SH-SY5Y (cell line): ENCODE measurements around the gene COPG2.

Source experiments
- GATA2 ChIP-seq: IDR thresholded peaks from 2 replicates; pipeline ENCODE4 v1.6.1; 2011; ENCODE audit warnings: mild to moderate bottlenecking, low read depth, low read length
- GATA3 ChIP-seq: IDR thresholded peaks from 2 replicates; pipeline ENCODE4 v1.6.1; 2011; ENCODE audit warnings: low read depth, mild to moderate bottlenecking, low read length, moderate library complexity

DNA sequence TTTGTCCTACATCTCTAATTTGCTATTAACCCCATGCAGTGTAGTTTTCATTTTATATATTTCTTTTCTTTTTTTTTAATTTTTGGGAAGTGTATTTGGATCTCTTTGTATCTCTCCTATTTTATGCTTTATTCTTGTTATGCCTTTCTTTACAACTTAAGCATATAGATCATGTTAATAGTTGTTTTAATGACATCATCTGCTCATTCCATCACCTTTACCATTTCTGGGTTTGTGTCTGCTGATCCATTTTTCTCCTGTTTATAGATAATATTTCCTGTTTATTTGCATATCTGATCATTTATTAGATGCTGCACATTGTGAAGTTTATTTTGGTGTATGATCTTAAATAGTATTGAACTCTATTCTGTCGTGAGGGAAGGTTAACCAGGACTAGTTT, 13.7 kb downstream of the COPG2 start:
- no peak for TF ChIP-seq GATA2
- TF ChIP-seq GATA3 = no peak
